ENCODE results near the gene GPR25. TPM values are rescaled to one million over a fixed set of nuclear protein-coding genes. Genes with fewer than 3 reads are reported as not detected.

GPR25 gene
- total RNA-seq, 1 donor from 2014 or later, result not detected

DNA sequence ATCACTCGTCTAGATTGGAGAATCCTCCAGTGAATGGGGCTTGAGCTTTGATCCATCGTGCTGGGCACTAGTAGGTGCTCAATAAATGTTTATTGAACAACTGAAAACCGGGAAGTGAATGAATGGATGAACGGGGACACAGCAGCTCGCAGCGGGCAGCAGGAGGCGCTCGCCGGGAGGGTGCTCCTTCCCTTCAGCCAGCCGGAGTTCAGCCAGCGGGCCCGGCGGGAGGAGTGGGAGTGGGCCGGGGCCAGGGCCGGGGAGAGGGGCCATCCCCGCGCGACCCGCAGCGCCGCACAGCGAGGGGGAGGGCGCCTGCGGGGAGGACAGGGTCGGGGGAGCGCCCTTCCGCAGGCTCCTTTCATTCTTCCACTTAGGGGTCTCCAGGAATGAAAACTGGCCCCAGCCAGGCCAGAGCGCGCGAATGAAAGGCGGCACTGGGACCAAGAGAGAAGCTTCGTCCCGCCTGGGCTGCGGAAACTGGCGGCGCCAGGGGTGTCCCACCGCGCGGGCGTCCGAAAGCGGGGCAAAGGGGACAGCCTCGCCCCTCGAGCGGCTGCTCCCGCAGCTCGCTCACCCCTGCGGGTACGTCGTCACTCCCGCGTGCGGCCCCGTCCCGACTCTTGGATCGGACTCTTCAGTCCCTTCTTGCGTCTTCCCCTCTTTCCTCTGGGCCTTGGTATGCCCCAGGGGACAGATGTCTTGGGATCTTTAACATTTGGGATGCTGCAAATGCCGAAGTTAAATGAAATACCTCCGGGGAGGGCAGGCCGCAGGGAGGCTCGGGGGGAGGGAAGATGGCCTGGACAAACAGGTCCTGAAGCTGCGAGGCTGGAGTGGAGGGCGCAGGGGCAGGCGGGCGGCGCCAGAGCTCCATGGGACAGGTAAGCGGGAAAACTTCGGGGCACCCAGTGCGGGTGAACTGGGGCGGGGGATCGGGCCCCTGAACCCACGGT is 18.3 kb downstream of the GPR25 start:
- DNase-seq (ENCODE audit: missing footprints) (peak; percentile 79), ATAC-seq (peak; percentile 36)
- intact Hi-C loops (cut with DNase I), result no loop called here

GRCh38 chr1:200891774-200892157 is 19.0 kb downstream of the GPR25 start:
- intact Hi-C loops (cut with DNase I), result no loop called here
- DNase-seq (ENCODE audit: missing footprints), result no peak
- no peak for ATAC-seq

- DNase-seq (ENCODE audit: missing footprints), result no peak
- intact Hi-C loops (cut with DNase I), result no loop called here
- no peak for ATAC-seq
These were observed 19.8 kb downstream of the GPR25 start for GRCh38 chr1:200892546-200892945.

- no peak for ATAC-seq
- no peak for DNase-seq (ENCODE audit: missing footprints)
- intact Hi-C loops (cut with DNase I), result no loop called here
These were observed 20.2 kb downstream of the GPR25 start for GRCh38 chr1:200892958-200893357.

DNA sequence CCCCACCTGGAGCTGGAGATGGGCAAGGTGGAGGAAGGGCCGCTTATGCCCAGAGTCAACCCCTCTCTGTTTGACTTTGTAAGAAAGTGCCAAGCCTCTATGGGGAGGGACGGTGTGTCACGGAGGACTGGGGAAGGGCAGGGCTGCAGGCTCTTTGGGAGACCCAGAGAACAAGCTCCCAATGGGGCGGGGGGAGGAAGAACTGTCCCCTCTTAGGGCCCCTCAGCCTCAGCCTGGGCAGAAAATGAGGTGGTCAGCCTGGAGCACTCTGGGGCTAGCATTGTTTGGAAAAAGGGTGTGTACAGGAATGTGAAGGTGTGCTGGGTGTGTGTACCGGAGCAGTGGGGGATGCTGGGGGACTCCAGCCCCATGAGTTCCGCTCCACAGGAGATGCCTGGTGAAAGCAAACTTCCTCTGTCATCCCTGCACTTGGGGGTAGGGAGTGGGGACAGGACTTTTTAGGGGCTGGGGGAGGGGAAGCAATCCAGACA is 20.7 kb downstream of the GPR25 start:
- intact Hi-C loops (cut with DNase I), result no loop called here
- no peak for DNase-seq (ENCODE audit: missing footprints)
- no peak for ATAC-seq

GRCh38 chr1:200894712-200895442 is 22.1 kb downstream of the GPR25 start, which contains the start of gene INAVA:
TSS of gene INAVA (plus strand) at chr1:200894900. CDS start at chr1:200898401, 3,501 bp downstream.
- intact Hi-C loops (cut with DNase I), result no loop called here
- ATAC-seq, result no peak
- no peak for DNase-seq (ENCODE audit: missing footprints)

DNA sequence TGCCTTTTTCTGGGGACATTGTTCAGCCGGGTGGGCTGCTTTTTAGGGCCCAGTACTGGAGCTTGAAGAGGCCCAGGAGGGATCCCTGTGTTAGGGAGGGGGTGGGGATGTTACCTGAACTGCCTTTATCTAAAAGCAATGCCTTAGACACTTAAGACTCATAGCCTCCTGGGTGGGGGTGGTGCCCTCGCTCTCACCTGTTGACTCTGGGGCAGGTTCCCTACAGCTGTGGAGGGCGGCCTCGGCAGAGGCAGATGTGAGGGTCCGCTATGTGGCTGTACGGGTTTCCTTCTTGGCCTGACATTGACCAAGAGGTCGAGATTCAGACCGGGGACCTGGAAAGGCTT is 22.6 kb downstream of the GPR25 start:
- DNase-seq (ENCODE audit: missing footprints) (no peak), ATAC-seq (no peak)
- intact Hi-C loops (cut with DNase I), result no loop called here

DNA sequence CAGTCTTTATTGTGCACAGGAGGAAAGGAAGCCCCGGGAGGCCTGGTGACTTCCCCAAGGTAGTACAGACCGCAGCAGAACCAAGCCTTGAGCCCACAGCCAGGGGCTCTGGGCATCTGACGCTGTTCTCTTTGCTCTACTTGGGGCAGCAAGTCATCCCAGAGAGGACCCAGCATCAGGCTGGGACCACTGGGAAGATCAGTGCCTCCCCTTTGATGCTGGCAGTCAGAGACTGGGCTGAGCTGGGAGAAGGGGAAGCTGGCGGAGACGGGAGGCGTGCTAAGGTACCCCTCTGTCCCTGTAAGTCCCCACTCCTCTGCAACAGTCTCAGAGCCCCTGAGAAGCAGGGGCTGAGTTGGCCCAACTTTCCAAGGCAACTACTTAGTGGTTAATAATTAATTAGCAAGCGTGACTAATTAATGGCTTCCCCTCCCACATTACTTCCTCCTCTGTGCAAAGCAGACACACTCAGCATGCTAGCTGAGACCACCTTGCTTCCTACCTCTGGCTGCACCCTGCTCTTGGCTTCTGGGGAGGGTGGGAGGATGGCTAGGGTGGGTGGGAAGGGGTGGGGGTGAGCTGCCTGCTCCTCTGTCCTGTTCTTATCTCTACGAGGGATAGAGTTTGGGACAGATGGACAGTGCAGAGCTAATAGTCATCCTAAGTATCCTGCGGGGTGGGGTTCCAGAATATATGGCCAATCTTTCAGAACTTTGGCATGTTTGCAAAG is 23.2 kb downstream of the GPR25 start:
- DNase-seq (ENCODE audit: missing footprints) (no peak), ATAC-seq (no peak)
- intact Hi-C loops (cut with DNase I), result no loop called here

GRCh38 chr1:200896531-200897196 is 23.9 kb downstream of the GPR25 start:
- no peak for ATAC-seq
- intact Hi-C loops (cut with DNase I), result no loop called here
- no peak for DNase-seq (ENCODE audit: missing footprints)

DNA sequence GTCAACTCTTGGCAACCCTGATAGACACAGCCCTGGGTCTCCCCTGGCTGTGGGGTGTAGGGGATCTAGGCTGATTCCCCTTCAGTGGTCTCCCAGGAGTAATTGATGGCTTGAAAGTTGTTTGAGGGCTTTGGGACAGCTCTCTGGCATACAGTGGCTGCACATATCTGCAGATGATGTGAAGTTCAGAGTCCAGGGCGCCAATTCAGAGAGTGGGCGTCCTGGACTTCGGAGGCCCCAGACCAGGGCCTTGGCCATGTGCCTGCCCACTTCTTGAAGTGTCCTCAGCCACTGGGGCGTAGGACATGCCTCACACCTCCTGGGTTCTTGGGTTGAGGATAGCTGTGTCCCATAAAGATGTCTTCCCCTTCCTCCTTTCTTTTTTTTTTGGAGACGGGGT is 24.5 kb downstream of the GPR25 start:
- intact Hi-C loops (cut with DNase I), result no loop called here
- ATAC-seq, result no peak
- no peak for DNase-seq (ENCODE audit: missing footprints)

DNA sequence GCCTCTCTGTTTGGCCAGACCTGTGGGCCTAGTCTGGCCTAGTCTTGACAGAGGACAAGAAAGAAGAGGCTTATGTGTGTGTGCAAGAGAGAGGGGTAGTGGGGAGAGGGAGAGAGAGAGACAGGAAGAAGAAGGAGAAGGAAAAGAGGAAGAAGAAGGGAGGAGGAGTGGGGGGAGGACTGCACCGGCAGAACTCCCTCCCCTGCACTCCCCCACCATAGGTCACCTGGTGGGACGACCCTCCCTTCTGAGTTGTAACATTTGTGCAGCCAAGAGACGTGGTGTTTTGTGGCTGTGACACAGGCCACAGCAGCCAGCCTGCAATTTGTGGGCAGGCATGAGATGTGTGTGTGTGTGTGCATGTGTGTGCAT is 26.2 kb downstream of the GPR25 start:
- ATAC-seq (no peak), DNase-seq (ENCODE audit: missing footprints) (no peak)
- intact Hi-C loops (cut with DNase I), result no loop called here

DNA sequence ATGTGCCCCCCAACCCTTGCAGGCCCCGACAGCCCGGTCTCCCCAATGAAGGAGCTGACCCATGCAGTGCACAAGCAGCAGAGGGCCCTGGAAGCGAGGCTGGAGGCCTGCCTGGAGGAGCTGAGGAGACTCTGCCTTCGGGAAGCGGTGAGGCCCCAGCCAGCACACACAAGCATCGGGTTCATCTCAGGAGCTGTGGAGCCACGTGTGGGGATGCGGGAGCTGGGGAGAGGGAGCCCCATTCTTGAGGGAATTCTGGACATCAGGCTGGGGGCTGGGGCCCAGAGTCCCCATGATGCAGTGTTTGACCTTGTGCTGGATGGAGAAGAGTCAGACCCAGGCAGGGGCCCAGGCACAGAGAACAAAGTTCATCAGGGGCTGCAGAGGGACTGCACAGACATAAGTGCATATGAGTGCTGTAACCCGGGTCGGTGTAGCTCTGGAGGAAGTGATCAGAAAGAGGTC is 26.7 kb downstream of the GPR25 start:
- intact Hi-C loops (cut with DNase I), result no loop called here
- DNase-seq (ENCODE audit: missing footprints), result no peak
- no peak for ATAC-seq

DNA sequence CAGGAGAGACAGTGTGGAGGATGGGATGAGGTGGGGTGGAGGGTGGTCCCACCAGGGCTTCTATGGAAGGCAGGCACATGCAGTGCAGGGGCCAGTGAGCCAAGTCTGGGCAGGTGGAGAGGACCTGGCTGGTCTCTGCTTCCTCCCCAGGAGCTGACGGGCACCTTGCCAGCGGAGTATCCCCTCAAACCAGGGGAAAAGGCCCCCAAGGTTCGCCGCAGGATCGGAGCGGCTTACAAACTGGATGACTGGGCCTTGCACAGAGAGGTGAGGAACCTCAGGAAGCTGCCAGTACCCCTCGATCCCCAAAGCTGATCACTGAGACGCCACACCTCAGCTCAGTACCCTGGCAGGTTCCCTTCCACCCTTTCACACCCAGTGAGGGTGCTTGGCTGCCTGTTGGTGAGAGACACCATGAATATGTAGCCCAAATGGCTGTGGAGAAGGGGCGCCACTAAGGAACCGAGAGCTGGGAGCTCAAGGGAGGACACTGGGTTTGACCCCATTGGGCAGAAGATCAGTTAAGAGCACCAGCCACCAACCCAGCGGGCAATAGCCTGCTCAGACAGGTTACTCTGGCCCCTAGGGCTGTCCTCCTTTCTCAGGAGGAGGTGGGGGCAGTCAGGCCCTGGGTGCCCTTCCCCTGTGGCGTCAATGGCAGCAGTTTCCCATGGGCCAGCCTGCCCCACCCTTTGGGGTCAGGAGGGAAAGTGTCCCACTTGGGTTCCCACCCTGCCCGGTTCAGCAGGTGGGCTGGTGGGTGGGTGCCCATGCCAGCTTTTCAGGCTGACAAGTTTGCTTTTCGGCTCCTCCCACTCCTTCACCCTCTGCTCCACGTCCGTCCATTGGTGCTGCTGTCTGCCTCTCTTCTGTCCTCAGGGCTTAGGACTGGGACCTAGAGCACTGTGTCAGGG is 27.4 kb downstream of the GPR25 start:
- no peak for ATAC-seq
- intact Hi-C loops (cut with DNase I), result no loop called here
- DNase-seq (ENCODE audit: missing footprints), result no peak

DNA sequence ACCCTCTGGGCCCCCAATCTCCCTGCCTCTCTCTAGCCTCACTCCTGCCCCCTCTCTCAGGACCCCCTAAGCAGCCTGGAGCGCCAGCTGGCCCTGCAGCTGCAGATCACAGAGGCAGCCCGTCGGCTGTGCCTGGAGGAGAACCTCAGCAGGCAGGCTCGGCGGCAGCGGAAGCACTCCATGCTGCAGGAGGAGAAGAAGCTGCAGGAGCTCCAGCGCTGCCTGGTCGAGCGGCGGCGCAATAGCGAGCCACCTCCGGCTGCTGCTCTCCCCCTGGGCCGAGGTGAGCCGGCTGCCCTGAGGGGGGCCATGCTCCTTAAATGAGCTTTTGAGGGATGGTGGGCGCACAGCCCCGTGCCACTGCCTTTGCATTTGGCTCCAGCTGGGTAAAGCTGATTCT is 28.1 kb downstream of the GPR25 start:
- intact Hi-C loops (cut with DNase I), result no loop called here
- DNase-seq (ENCODE audit: missing footprints), result no peak
- ATAC-seq, result no peak

GRCh38 chr1:200901350-200901749 is 28.6 kb downstream of the GPR25 start:
- ATAC-seq (no peak), DNase-seq (ENCODE audit: missing footprints) (no peak)
- intact Hi-C loops (cut with DNase I), result no loop called here

DNA sequence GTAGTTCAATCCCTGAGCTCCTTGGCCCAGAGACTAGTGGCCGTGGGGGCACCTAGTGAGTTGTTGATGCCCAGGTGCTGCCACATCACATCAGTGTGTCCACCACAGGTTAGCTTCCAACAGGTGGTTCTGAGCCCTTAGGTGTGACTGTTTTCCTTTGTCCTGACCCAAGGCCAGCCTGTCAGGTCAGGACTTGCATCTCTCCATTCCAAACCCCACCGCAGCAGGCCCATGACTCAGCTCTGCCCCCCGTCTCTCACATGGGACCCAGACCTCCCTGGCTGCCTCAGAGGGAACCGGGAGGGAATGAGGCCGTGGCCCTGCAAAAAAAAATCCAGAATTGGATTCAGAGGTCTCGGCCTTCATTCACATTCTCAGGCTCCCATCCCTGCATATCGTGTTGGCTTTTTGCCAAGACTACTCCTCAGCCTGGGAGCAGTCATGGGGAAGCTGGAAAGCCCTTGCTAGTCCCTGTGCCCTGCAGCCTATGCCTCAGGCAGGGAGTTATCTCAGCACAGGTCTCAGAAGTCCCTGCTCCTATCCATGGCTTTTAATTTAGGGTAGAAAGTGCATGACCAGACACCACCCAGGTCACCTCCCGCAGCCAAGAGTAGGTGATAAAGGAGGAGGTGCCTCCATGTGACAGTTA is 29.1 kb downstream of the GPR25 start:
- ATAC-seq (no peak), DNase-seq (ENCODE audit: missing footprints) (no peak)
- intact Hi-C loops (cut with DNase I), result no loop called here

DNA sequence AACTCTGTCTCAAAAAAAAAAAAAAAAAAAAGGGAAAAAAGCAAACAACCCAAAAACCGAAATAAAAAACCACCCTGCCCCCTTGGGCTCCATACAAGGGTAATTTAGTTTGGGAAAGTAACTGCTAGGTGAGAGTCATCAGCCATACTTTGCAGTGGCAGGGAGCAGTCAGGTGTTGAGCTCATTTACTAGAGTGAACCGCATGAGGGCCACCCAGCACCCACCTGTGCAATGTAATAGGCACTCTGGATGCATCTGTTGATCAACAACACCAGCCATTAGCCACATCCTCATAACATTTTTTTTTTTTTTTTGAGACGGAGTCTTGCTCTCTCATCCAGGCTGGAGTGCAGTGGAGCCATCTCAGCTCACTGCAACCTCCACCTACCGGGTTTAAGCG is 31.0 kb downstream of the GPR25 start:
- DNase-seq (ENCODE audit: missing footprints), result no peak
- intact Hi-C loops (cut with DNase I), result no loop called here
- no peak for ATAC-seq

All from Right ventricle myocardium inferior (tissue), 1 donor.